Liver (tissue), 9 donors: ENCODE data around the gene TRMT13. TPM values are rescaled to one million over a fixed set of nuclear protein-coding genes. Genes with fewer than 3 reads are reported as not detected.

Experiments used
- DNase-seq: peaks from one replicate; pipeline ENCODE4 v3.0.0-alpha.2; 2017; ENCODE audit warnings: low spot score
- H3K27ac ChIP-seq, 2 donors: one replicate each; pipeline ENCODE4 v1.7.0; 2013; ENCODE audit warnings: inconsistent platforms in 2 of 2, low read length in 2 of 2, control low read depth in 1 of 2, low read depth in 1 of 2, mild to moderate bottlenecking in 1 of 2
- H3K27me3 ChIP-seq, 4 donors: one replicate each; pipeline versions ENCODE4 v1.6.1 to v1.7.0; 2013; ENCODE audit warnings: low read length in 3 of 4, inconsistent platforms in 1 of 4, mild to moderate bottlenecking in 1 of 4, moderate library complexity in 1 of 4; ENCODE audit not compliant: control insufficient read depth in 4 of 4, insufficient read depth in 4 of 4
- H3K36me3 ChIP-seq, 4 donors: one replicate each; pipeline versions ENCODE4 v1.6.1 to v1.7.0; 2013; ENCODE audit warnings: low read length in 3 of 4, mild to moderate bottlenecking in 3 of 4, low read depth in 1 of 4, moderate library complexity in 1 of 4; ENCODE audit not compliant: control insufficient read depth in 4 of 4, insufficient read depth in 3 of 4
- H3K4me1 ChIP-seq, 4 donors: one replicate each; pipeline versions ENCODE4 v1.6.1 to v1.7.0; 2013; ENCODE audit warnings: low read length in 3 of 4, mild to moderate bottlenecking in 3 of 4, moderate library complexity in 1 of 4; ENCODE audit not compliant: control insufficient read depth in 4 of 4, insufficient read depth in 4 of 4
- H3K4me3 ChIP-seq, 3 donors: one replicate each; pipeline versions ENCODE4 v1.6.1 to v1.7.0; 2013; ENCODE audit warnings: low read length in 3 of 3, control low read depth in 1 of 3, low read depth in 1 of 3, mild to moderate bottlenecking in 1 of 3
- H3K9ac ChIP-seq, 2 donors: one replicate each; pipeline ENCODE4 v1.7.0; 2013; ENCODE audit warnings: low read length in 2 of 2, mild to moderate bottlenecking in 2 of 2, moderate library complexity in 2 of 2, control low read depth in 1 of 2, low read depth in 1 of 2
- H3K9me3 ChIP-seq, 4 donors: one replicate each; pipeline versions ENCODE4 v1.6.1 to v1.7.0; 2013; ENCODE audit warnings: low read length in 3 of 4; ENCODE audit not compliant: control insufficient read depth in 4 of 4
- ATF3 ChIP-seq: IDR thresholded peaks from 2 replicates; pipeline ENCODE4 v1.6.1; 2016; ENCODE audit warnings: antibody characterized with exemption
- EGR1 ChIP-seq, 2 donors: IDR thresholded peaks; 2 replicates each; pipeline ENCODE4 v1.6.1; 2016 to 2018; ENCODE audit warnings: antibody characterized with exemption in 2 of 2, low read depth in 2 of 2
- FOXA1 ChIP-seq: IDR thresholded peaks from 2 replicates; pipeline ENCODE4 v1.6.1; 2016; ENCODE audit warnings: antibody characterized with exemption
- FOXA2 ChIP-seq: IDR thresholded peaks from 2 replicates; pipeline ENCODE4 v1.6.1; 2016; ENCODE audit warnings: antibody characterized with exemption
- GABPA ChIP-seq, 2 donors: IDR thresholded peaks in 1 of 2; conservative IDR thresholded peaks in 1 of 2; 2 replicates each; pipeline ENCODE4 v1.6.1; 2016; ENCODE audit warnings: antibody characterized with exemption in 2 of 2, mild to moderate bottlenecking in 1 of 2, moderate library complexity in 1 of 2
- HNF4A ChIP-seq, 2 donors: conservative IDR thresholded peaks; 2 replicates each; pipeline ENCODE4 v1.6.1; 2016; ENCODE audit warnings: antibody characterized with exemption in 2 of 2, mild to moderate bottlenecking in 2 of 2
- HNF4G ChIP-seq: IDR thresholded peaks from 2 replicates; pipeline ENCODE4 v1.6.1; 2016; ENCODE audit warnings: antibody characterized with exemption
- JUND ChIP-seq, 2 donors: IDR thresholded peaks; 2 replicates each; pipeline ENCODE4 v1.6.1; 2016; ENCODE audit warnings: antibody characterized with exemption in 2 of 2
- MAX ChIP-seq: IDR thresholded peaks from 2 replicates; pipeline ENCODE4 v1.6.1; 2016; ENCODE audit warnings: antibody characterized with exemption
- NR2F2 ChIP-seq: IDR thresholded peaks from 2 replicates; pipeline ENCODE4 v1.6.1; 2016; ENCODE audit warnings: antibody characterized with exemption
- RAD21 ChIP-seq, 2 donors: IDR thresholded peaks; 2 replicates each; pipeline ENCODE4 v1.6.1; 2016; ENCODE audit warnings: antibody characterized with exemption in 2 of 2, mild to moderate bottlenecking in 2 of 2
- RXRA ChIP-seq, 2 donors: IDR thresholded peaks; 2 replicates each; pipeline ENCODE4 v1.6.1; 2017 to 2018; ENCODE audit warnings: antibody characterized with exemption in 2 of 2, mild to moderate bottlenecking in 1 of 2
- SP1 ChIP-seq: IDR thresholded peaks from 2 replicates; pipeline ENCODE4 v1.6.1; 2018; ENCODE audit warnings: antibody characterized with exemption, mild to moderate bottlenecking
- TAF1 ChIP-seq: conservative IDR thresholded peaks from 2 replicates; pipeline ENCODE4 v1.6.1; 2016; ENCODE audit warnings: antibody characterized with exemption, mild to moderate bottlenecking
- YY1 ChIP-seq: IDR thresholded peaks from 2 replicates; pipeline ENCODE4 v1.6.1; 2016; ENCODE audit warnings: antibody characterized with exemption, mild to moderate bottlenecking
- WGBS: extraction: QIAGEN DNeasy Blood & Tissue Kit; methylation state at CpG from one replicate; pipeline ENCODE4 v1.1.7; 2013; 5-methylcytosine and 5-hydroxymethylcytosine counted together
- polyA plus RNA-seq, 2 donors: library from polyadenylated mRNA; stranded (reverse) in 1 of 2; unstranded in 1 of 2; fragments of 200-250 nt in 1 of 2; fragments of >200 nt in 1 of 2; fragmentation: Nextera tagmentation in 1 of 2; extraction: Ambion mirVana in 1 of 2; gene quantifications; one replicate each; pipeline versions ENCODE4 v1.2.1 to v1.2.3, GENCODE V29; 2013 to 2015
- total RNA-seq, 2 donors: library from RNA; depleted of rRNA; stranded (reverse); fragments of >200 nt; gene quantifications; one replicate each; pipeline ENCODE4 v1.2.3, GENCODE V29; 2014
- TF ChIP-seq, protein P1 (sequence below): IDR thresholded peaks from 2 replicates; pipeline ENCODE4 v1.6.1; 2016; ENCODE audit warnings: antibody characterized with exemption
- TF ChIP-seq, protein P2 (sequence below): IDR thresholded peaks from 2 replicates; pipeline ENCODE4 v1.6.1; 2016; ENCODE audit warnings: antibody characterized with exemption, mild to moderate bottlenecking
- TF ChIP-seq, protein P3 (sequence below): fragments of 150-350 bp; IDR thresholded peaks from 2 replicates; pipeline ENCODE4 v1.5.1; 2017; ENCODE audit warnings: improper control_type of control experiment, low read depth, low read length; ENCODE audit not compliant: missing input control
- donor health status: healthy.
- donor health status: healthy.
- donor health status: healthy.
- donor health status: healthy.
- donor health status: healthy.

The TRMT13 gene
- total and polyA plus RNA-seq, 4 donors = 3.5 to 11.2 (median 9.3) TPM

GRCh38 chr1:100087396-100087795 lies 45.6 kb upstream of the TRMT13 start:
- no peak for DNase-seq
- Histone ChIP-seq H3K9me3 (no peaks in the 10 kb centered on the region), H3K27ac (no peak overlapping the region), H3K36me3 (no peaks in the 10 kb centered on the region), H3K4me1 (peaks cover 0 to 3% (median 0%) of the 10 kb centered on the region in 4 donors), H3K9ac (no peak overlapping the region), H3K4me3 (no peak overlapping the region), H3K27me3 (no peaks in the 10 kb centered on the region)
- WGBS = 96% methylated on average over 1 of the region's 1 CpG
- TF ChIP-seq MAX (no peak), FOXA2 (no peak), HNF4A (conservative IDR thresholded peaks at IDR 0.05) (no peak), GABPA (IDR thresholded peaks at IDR 0.05 in 1 of 2, conservative IDR thresholded peaks at IDR 0.05 in 1 of 2) (no peak), RAD21 (IDR thresholded peaks at IDR 0.05) (no peak), YY1 (no peak), EGR1 (IDR thresholded peaks at IDR 0.05; ENCODE audit: low read depth in 2 of 2) (no peak), RXRA (IDR thresholded peaks at IDR 0.05) (no peak)
- TF ChIP-seq, protein P1, sequence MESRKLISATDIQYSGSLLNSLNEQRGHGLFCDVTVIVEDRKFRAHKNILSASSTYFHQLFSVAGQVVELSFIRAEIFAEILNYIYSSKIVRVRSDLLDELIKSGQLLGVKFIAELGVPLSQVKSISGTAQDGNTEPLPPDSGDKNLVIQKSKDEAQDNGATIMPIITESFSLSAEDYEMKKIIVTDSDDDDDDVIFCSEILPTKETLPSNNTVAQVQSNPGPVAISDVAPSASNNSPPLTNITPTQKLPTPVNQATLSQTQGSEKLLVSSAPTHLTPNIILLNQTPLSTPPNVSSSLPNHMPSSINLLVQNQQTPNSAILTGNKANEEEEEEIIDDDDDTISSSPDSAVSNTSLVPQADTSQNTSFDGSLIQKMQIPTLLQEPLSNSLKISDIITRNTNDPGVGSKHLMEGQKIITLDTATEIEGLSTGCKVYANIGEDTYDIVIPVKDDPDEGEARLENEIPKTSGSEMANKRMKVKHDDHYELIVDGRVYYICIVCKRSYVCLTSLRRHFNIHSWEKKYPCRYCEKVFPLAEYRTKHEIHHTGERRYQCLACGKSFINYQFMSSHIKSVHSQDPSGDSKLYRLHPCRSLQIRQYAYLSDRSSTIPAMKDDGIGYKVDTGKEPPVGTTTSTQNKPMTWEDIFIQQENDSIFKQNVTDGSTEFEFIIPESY = no peak

DNA sequence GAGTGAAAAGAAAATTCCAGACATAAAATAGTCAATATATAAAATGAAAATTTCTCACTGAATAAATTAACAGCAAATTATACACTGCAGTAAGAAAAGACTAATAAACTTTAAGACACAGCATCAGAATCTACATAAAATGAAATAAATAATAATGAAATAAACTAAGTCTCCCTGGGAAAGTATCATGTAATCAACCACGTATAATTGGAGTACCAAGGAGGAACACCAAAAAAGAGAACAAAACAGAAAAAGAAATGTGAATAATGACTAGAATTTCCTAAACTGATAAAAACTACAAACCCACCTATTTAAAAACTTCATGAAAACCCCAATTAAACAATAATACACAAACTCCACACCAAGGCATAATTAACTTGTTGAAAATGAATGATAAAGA lies 43.9 kb upstream of the TRMT13 start:
- Histone ChIP-seq H3K9ac (no peak overlapping the region), H3K9me3 (no peaks in the 10 kb centered on the region), H3K4me3 (no peak overlapping the region), H3K36me3 (peaks cover 0 to 2% (median 0%) of the 10 kb centered on the region in 4 donors), H3K4me1 (peaks cover 0 to 3% (median 0%) of the 10 kb centered on the region in 4 donors), H3K27me3 (no peaks in the 10 kb centered on the region), H3K27ac (no peak overlapping the region)
- no peak for DNase-seq
- 98% methylated on average over 1 of the region's 1 CpG for WGBS
- TF ChIP-seq, protein P2, sequence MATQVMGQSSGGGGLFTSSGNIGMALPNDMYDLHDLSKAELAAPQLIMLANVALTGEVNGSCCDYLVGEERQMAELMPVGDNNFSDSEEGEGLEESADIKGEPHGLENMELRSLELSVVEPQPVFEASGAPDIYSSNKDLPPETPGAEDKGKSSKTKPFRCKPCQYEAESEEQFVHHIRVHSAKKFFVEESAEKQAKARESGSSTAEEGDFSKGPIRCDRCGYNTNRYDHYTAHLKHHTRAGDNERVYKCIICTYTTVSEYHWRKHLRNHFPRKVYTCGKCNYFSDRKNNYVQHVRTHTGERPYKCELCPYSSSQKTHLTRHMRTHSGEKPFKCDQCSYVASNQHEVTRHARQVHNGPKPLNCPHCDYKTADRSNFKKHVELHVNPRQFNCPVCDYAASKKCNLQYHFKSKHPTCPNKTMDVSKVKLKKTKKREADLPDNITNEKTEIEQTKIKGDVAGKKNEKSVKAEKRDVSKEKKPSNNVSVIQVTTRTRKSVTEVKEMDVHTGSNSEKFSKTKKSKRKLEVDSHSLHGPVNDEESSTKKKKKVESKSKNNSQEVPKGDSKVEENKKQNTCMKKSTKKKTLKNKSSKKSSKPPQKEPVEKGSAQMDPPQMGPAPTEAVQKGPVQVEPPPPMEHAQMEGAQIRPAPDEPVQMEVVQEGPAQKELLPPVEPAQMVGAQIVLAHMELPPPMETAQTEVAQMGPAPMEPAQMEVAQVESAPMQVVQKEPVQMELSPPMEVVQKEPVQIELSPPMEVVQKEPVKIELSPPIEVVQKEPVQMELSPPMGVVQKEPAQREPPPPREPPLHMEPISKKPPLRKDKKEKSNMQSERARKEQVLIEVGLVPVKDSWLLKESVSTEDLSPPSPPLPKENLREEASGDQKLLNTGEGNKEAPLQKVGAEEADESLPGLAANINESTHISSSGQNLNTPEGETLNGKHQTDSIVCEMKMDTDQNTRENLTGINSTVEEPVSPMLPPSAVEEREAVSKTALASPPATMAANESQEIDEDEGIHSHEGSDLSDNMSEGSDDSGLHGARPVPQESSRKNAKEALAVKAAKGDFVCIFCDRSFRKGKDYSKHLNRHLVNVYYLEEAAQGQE = no peak
- TF ChIP-seq YY1 (no peak), FOXA1 (no peak), JUND (IDR thresholded peaks at IDR 0.05) (no peak), FOXA2 (no peak), ATF3 (no peak), GABPA (IDR thresholded peaks at IDR 0.05 in 1 of 2, conservative IDR thresholded peaks at IDR 0.05 in 1 of 2) (no peak), SP1 (no peak), EGR1 (IDR thresholded peaks at IDR 0.05; ENCODE audit: low read depth in 2 of 2) (no peak), RAD21 (IDR thresholded peaks at IDR 0.05) (no peak), RXRA (IDR thresholded peaks at IDR 0.05) (no peak), NR2F2 (no peak), TAF1 (no peak), HNF4G (no peak), HNF4A (conservative IDR thresholded peaks at IDR 0.05) (no peak), MAX (no peak)
- TF ChIP-seq, protein P3, sequence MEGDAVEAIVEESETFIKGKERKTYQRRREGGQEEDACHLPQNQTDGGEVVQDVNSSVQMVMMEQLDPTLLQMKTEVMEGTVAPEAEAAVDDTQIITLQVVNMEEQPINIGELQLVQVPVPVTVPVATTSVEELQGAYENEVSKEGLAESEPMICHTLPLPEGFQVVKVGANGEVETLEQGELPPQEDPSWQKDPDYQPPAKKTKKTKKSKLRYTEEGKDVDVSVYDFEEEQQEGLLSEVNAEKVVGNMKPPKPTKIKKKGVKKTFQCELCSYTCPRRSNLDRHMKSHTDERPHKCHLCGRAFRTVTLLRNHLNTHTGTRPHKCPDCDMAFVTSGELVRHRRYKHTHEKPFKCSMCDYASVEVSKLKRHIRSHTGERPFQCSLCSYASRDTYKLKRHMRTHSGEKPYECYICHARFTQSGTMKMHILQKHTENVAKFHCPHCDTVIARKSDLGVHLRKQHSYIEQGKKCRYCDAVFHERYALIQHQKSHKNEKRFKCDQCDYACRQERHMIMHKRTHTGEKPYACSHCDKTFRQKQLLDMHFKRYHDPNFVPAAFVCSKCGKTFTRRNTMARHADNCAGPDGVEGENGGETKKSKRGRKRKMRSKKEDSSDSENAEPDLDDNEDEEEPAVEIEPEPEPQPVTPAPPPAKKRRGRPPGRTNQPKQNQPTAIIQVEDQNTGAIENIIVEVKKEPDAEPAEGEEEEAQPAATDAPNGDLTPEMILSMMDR = no peak
- TF ChIP-seq, protein P1 = no peak
